Progenitor cell of endocrine pancreas (in vitro differentiated cells): Measurements from ENCODE around the gene NOTCH3. TPM values are rescaled to one million over a fixed set of nuclear protein-coding genes. Genes with fewer than 3 reads are reported as not detected.

ENCODE experiments used
- DNase-seq: peaks from one replicate; pipeline ENCODE4 v3.0.0; 2021; ENCODE audit warnings: low spot score; ENCODE audit not compliant: unreplicated experiment
- H3K27ac Mint-ChIP-seq: 2 replicates; pipeline ENCODE4 v1.8.0; 2021; ENCODE audit warnings: mild to moderate bottlenecking, moderate library complexity, mixed read lengths
- H3K27me3 Mint-ChIP-seq: 2 replicates; pipeline ENCODE4 v1.8.0; 2021; ENCODE audit warnings: mixed read lengths
- H3K36me3 Mint-ChIP-seq: 2 replicates; pipeline ENCODE4 v1.8.0; 2022; ENCODE audit warnings: mixed read lengths; ENCODE audit not compliant: insufficient read depth
- H3K4me1 Mint-ChIP-seq: 2 replicates; pipeline ENCODE4 v1.8.0; 2021; ENCODE audit warnings: low read depth, mixed read lengths
- H3K4me3 Mint-ChIP-seq: 2 replicates; pipeline ENCODE4 v1.8.0; 2021; ENCODE audit warnings: low read depth, mild to moderate bottlenecking, moderate library complexity, mixed read lengths
- H3K9me3 Mint-ChIP-seq: 2 replicates; pipeline ENCODE4 v1.8.0; 2021; ENCODE audit warnings: low read depth, mixed read lengths
- total RNA-seq: library from RNA; stranded (reverse); gene quantifications from 2 replicates; pipeline ENCODE4 v1.2.1, GENCODE V29; 2021
- TF ChIP-seq, protein P1 (sequence below): fragments of 200-600 bp; sonication (generic); IDR thresholded peaks from one replicate; pipeline ENCODE4 v1.5.0; 2021; ENCODE audit warnings: antibody characterized with exemption, mild to moderate bottlenecking; ENCODE audit not compliant: unreplicated experiment

The NOTCH3 gene
- total RNA-seq, 1 donor from 2014 or later, result 203 TPM

- Mint-ChIP-seq H3K36me3 (no peaks in the 10 kb centered on the region), H3K9me3 (peaks cover 6% of the 10 kb centered on the region), H3K4me3 (no peak overlapping the region), H3K4me1 (no peaks in the 10 kb centered on the region), H3K27ac (no peak overlapping the region), H3K27me3 (peaks cover 23% of the 10 kb centered on the region)
- DNase-seq, result no peak
- TF ChIP-seq, protein P1, sequence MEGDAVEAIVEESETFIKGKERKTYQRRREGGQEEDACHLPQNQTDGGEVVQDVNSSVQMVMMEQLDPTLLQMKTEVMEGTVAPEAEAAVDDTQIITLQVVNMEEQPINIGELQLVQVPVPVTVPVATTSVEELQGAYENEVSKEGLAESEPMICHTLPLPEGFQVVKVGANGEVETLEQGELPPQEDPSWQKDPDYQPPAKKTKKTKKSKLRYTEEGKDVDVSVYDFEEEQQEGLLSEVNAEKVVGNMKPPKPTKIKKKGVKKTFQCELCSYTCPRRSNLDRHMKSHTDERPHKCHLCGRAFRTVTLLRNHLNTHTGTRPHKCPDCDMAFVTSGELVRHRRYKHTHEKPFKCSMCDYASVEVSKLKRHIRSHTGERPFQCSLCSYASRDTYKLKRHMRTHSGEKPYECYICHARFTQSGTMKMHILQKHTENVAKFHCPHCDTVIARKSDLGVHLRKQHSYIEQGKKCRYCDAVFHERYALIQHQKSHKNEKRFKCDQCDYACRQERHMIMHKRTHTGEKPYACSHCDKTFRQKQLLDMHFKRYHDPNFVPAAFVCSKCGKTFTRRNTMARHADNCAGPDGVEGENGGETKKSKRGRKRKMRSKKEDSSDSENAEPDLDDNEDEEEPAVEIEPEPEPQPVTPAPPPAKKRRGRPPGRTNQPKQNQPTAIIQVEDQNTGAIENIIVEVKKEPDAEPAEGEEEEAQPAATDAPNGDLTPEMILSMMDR, result no peak
Measured at GRCh38 chr19:15149737-15150136, 51.1 kb downstream of the NOTCH3 start.

GRCh38 chr19:15147090-15147489, 53.7 kb downstream of the NOTCH3 start:
- Mint-ChIP-seq H3K36me3 (no peaks in the 10 kb centered on the region), H3K27ac (no peak overlapping the region), H3K4me1 (no peaks in the 10 kb centered on the region), H3K9me3 (no peaks in the 10 kb centered on the region), H3K27me3 (peaks cover 17% of the 10 kb centered on the region), H3K4me3 (no peak overlapping the region)
- no peak for DNase-seq
- TF ChIP-seq, protein P1, result no peak

GRCh38 chr19:15144046-15144646, 56.6 kb downstream of the NOTCH3 start:
- Mint-ChIP-seq H3K4me1 (no peaks in the 10 kb centered on the region), H3K9me3 (peaks cover 5% of the 10 kb centered on the region), H3K27me3 (peaks cover 20% of the 10 kb centered on the region), H3K4me3 (no peak overlapping the region), H3K36me3 (no peaks in the 10 kb centered on the region), H3K27ac (no peak overlapping the region)
- TF ChIP-seq, protein P1, result no peak
- DNase-seq, result no peak

DNA sequence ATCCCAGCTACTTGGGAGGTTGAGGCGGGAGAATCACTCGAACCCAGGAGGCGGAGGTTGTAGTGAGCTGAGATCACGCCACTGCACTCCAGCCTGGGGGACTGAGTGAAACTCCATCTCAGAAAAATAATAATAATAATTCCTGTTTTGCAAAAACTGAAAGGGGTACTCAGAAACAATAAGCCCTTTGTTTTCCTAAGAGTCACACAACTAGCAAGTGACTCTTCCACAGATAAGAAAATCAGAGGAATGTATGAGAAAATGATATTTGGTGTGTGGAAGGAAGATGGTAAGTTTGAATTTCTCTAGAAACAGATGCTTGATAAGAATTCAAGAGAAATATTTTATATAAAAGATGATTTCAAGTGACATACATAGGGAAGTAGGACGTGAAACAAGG, 58.5 kb downstream of the NOTCH3 start:
- DNase-seq, result no peak
- Mint-ChIP-seq H3K4me3 (no peak overlapping the region), H3K36me3 (no peaks in the 10 kb centered on the region), H3K4me1 (no peaks in the 10 kb centered on the region), H3K27ac (no peak overlapping the region), H3K9me3 (peaks cover 7% of the 10 kb centered on the region), H3K27me3 (peaks cover 16% of the 10 kb centered on the region)
- TF ChIP-seq, protein P1, result no peak

- Mint-ChIP-seq H3K4me1 (no peaks in the 10 kb centered on the region), H3K27ac (no peak overlapping the region), H3K9me3 (peaks cover 7% of the 10 kb centered on the region), H3K4me3 (no peak overlapping the region), H3K27me3 (peaks cover 25% of the 10 kb centered on the region), H3K36me3 (no peaks in the 10 kb centered on the region)
- no peak for DNase-seq
- TF ChIP-seq, protein P1, result no peak
Measured at GRCh38 chr19:15141143-15141542, 59.7 kb downstream of the NOTCH3 start.
